ENCODE results near the gene TMEM139. TPM values are rescaled to one million over a fixed set of nuclear protein-coding genes. Genes with fewer than 3 reads are reported as not detected.

Gene TMEM139
- total RNA-seq, 4 donors from 2014 or later = 46.4 to 127 (median 52.2) TPM

- TF ChIP-seq POLR2AphosphoS5 (IDR thresholded peaks at IDR 0.05) (no peak), EP300 (IDR thresholded peaks at IDR 0.05; ENCODE audit: low read depth) (no peak), POLR2A (IDR thresholded peaks at IDR 0.05) (no peak), CTCF (IDR thresholded peaks at IDR 0.05) (no peak)
- Histone ChIP-seq H3K4me3 (no peak overlapping the region), H3K4me1 (no peaks in the 10 kb centered on the region), H3K27ac (no peak overlapping the region), H3K9me3 (no peaks in the 10 kb centered on the region), H3K36me3 (no peaks in the 10 kb centered on the region), H3K27me3 (peaks cover 6% of the 10 kb centered on the region)
- WGBS, 2 donors (ENCODE audit: low coverage in 1 of 2) = 50 to 58% methylated on average over 1 of the region's 1 CpG
- in situ Hi-C loops (cut with MboI; ENCODE audit: low pct_ligation_motif_present in 1 of 4, low pct_unique_long_range_greater_than_20kb in 1 of 4, low sequenced_read_pairs in 3 of 4) (loop anchor here in 1 of 4 donors (25.0 kb wide), 1 partner anchor 322 kb away; no protein-coding TSS in a partner anchor), intact Hi-C loops (cut with DNase I; ENCODE audit: low total_unique reads) (no loop called here)
- DNase-seq = no peak
Measured at GRCh38 chr7:143334244-143334643, 49.5 kb downstream of the TMEM139 start.

GRCh38 chr7:143337216-143337615 lies 52.5 kb downstream of the TMEM139 start:
- no peaks in the 10 kb centered on the region for H3K4me1 ChIP-seq
- in situ Hi-C loops (cut with MboI; ENCODE audit: low pct_ligation_motif_present in 1 of 4, low pct_unique_long_range_greater_than_20kb in 1 of 4, low sequenced_read_pairs in 3 of 4) = loop anchor here in 1 of 4 donors (25.0 kb wide), 1 partner anchor 325 kb away; no protein-coding TSS in a partner anchor
- TF ChIP-seq POLR2A (IDR thresholded peaks at IDR 0.05) (no peak), CTCF (IDR thresholded peaks at IDR 0.05) (no peak)
- peaks cover 9% of the 10 kb centered on the region for H3K27me3 ChIP-seq
- no peaks in the 10 kb centered on the region for H3K9me3 ChIP-seq
- DNase-seq = no peak
- WGBS, 2 donors (ENCODE audit: low coverage in 1 of 2) = 75 to 90% methylated on average over 3 of the region's 3 CpGs
- H3K27ac ChIP-seq = no peak overlapping the region
- no peaks in the 10 kb centered on the region for H3K36me3 ChIP-seq
- no peak overlapping the region for H3K4me3 ChIP-seq
- intact Hi-C loops (cut with DNase I; ENCODE audit: low total_unique reads) = no loop called here

Small RNA genes within 50 kb of the gene (small RNA-seq; reads per million reads assigned to genes)
- gene RN7SL481P = 0 reads per million in 4 donors
- gene RN7SL535P = 0 reads per million in 4 donors

Other genes starting within 250 kb of the TMEM139 start
- gene OR6V1, start 232.6 kb upstream of the TMEM139 start, total RNA-seq = not detected
- not detected for gene PIP, start 152.9 kb upstream of the TMEM139 start, total RNA-seq
- gene TAS2R39, start 101.5 kb upstream of the TMEM139 start, total RNA-seq = not detected
- not detected for gene TAS2R40, start 62.9 kb upstream of the TMEM139 start, total RNA-seq
- gene GSTK1, start 21.5 kb upstream of the TMEM139 start, total RNA-seq = 100 to 1,000 TPM; 333 to 472 (median 376) TPM
- gene CASP2, start 3.4 kb downstream of the TMEM139 start, total RNA-seq = 10 to 100 TPM; 13.5 to 38.9 (median 17.6) TPM
- gene CLCN1, start 31.2 kb downstream of the TMEM139 start, total RNA-seq = not detected
- 10 to 100 TPM in 1 of 4 donors, 1 to 10 TPM in 3; 2.2 to 33.4 (median 4.7) TPM for gene FAM131B, start 77.8 kb downstream of the TMEM139 start, total RNA-seq
- 100 to 1,000 TPM in 2 of 4 donors, 10 to 100 TPM in 2; 45.2 to 217 (median 110) TPM for gene ZYX, start 96.4 kb downstream of the TMEM139 start, total RNA-seq
- 10 to 100 TPM; 21.1 to 29.9 (median 24.8) TPM for gene EPHA1, start 123.9 kb downstream of the TMEM139 start, total RNA-seq
- gene TAS2R60, start 158.5 kb downstream of the TMEM139 start, total RNA-seq = not detected
- gene TAS2R41, start 192.9 kb downstream of the TMEM139 start, total RNA-seq = not detected

Measured in transverse colon (tissue), 4 donors.